ENCODE measurements around the gene ENPP5. TPM values are rescaled to one million over a fixed set of nuclear protein-coding genes. Genes with fewer than 3 reads are reported as not detected.
"Not testable (repeated sequence)": the region's sequence is repeated elsewhere in the genome, so short reads cannot be mapped to it uniquely, and the experiment has no call there.

The ENPP5 gene
- total and polyA plus RNA-seq, 10 of the 15 experiments (the other 5 are each of a cell fraction or from before 2014, with no cell fraction given): 0.05 to 0.07 TPM; not detected in 8

- TF ChIP-seq RB1 (IDR thresholded peaks at IDR 0.05; ENCODE audit: borderline replicate concordance) (no peak), PBX3 (IDR thresholded peaks at IDR 0.05; ENCODE audit: insufficient replicate concordance, low read depth, low read length) (no peak), BCLAF1 (IDR thresholded peaks at IDR 0.05) (no peak), RCOR1 (conservative IDR thresholded peaks at IDR 0.05; ENCODE audit: low read depth, low read length) (no peak), IRF5 (IDR thresholded peaks at IDR 0.05; ENCODE audit: borderline replicate concordance) (no peak)
Measured at GRCh38 chr6:46134216-46134615, 36.6 kb downstream of the ENPP5 start (continued).

- POLR2A ChIA-PET; in situ Hi-C loops (cut with MboI); H3K79me2 ChIP-seq (ENCODE audit: control insufficient read depth, insufficient read depth, low read length): not testable (repeated sequence)
Measured at GRCh38 chr6:46131291-46131690, 39.5 kb downstream of the ENPP5 start.

More at GRCh38 chr6:46131291-46131690, 39.5 kb downstream of the ENPP5 start:
- DNase-seq (ENCODE audit: low read depth, low spot score); ATAC-seq; BruUV-seq (replicated peaks); H4K20me1 ChIP-seq (ENCODE audit: control insufficient read depth, insufficient read depth); H3K4me2 ChIP-seq (ENCODE audit: control insufficient read depth, insufficient read depth); FAIRE-seq; intact Hi-C loops (cut with micrococcal nuclease; ENCODE audit: unreplicated experiment); H2AFZ ChIP-seq (ENCODE audit: control insufficient read depth, low read depth, low read length); H3K27me3 ChIP-seq (replicated peaks in 1 of 2; ENCODE audit: control insufficient read depth in 2 of 2, insufficient read depth in 2 of 2, low read length in 1 of 2); H3K27ac ChIP-seq (ENCODE audit: control insufficient read depth, insufficient read depth); H3K9ac ChIP-seq (ENCODE audit: control insufficient read depth, insufficient read depth, low read length); H3K9me3 ChIP-seq (replicated peaks; ENCODE audit: control insufficient read depth, insufficient read depth, low read length); H3K36me3 ChIP-seq (ENCODE audit: control insufficient read depth in 2 of 2, insufficient read depth in 2 of 2, low read length in 1 of 2); H3K4me3 ChIP-seq: not testable (repeated sequence)
- peaks cover 12% of the 10 kb centered on the region for H3K4me1 ChIP-seq (ENCODE audit: control insufficient read depth, insufficient read depth, low read length)
- RAD21 ChIA-PET (ENCODE audit: unreplicated experiment): interaction anchor here (1.0 to 4.4 kb wide), 2 partner anchors 41 to 89 kb away, joined by 3 to 31 read pairs; no protein-coding TSS in a partner anchor
- CTCF ChIA-PET: interaction anchor here (1.4 kb wide), 1 partner anchor 12 kb away, joined by 3 read pairs; no protein-coding TSS in a partner anchor
- SMC1A ChIA-PET (ENCODE audit: uncharacterized antibody, unreplicated experiment): interaction anchor here (3.5 to 4.7 kb wide), 2 partner anchors 7 to 89 kb away, joined by 30 to 34 read pairs; no protein-coding TSS in a partner anchor
- 100% methylated on average over 1 of the region's 1 CpG for WGBS (ENCODE audit: insufficient coverage, insufficient replicate concordance, low lambda C conversion rate, missing lambda C conversion rate)
